GM12872 (cell line): Measurements from ENCODE around the gene SFRP4.

Source experiments
- CTCF ChIP-seq: IDR thresholded peaks from 3 replicates; pipeline ENCODE4 v1.5.1; 2011; ENCODE audit warnings: low read depth, mild to moderate bottlenecking, low read length, moderate library complexity; ENCODE audit not compliant: insufficient read depth

Gene SFRP4

GRCh38 chr7:37921876-37922275 is 5.3 kb upstream of the SFRP4 start:
- TF ChIP-seq CTCF: no peak

- TF ChIP-seq CTCF: peak; percentile 51
Measured at GRCh38 chr7:37920849-37921805, 4.5 kb upstream of the SFRP4 start.

- TF ChIP-seq CTCF: peak; percentile 55
Measured at GRCh38 chr7:37920305-37920848, 3.8 kb upstream of the SFRP4 start, which contains the start of gene EPDR1. Gene EPDR1, plus strand, starts transcription at chr7:37920640. Its CDS starts 300 bp downstream, at chr7:37920940.

GRCh38 chr7:37918526-37918925 is 1.9 kb upstream of the SFRP4 start:
- peak; percentile 46; the same call in 2 of the 3 replicates for TF ChIP-seq CTCF

- peak; percentile 27; the same call in 1 of the 3 replicates for TF ChIP-seq CTCF
Measured at GRCh38 chr7:37916017-37916672, 472 bp downstream of the SFRP4 start.

GRCh38 chr7:37915438-37915837 is 1.2 kb downstream of the SFRP4 start:
- no peak for TF ChIP-seq CTCF

- no peak for TF ChIP-seq CTCF
Measured at GRCh38 chr7:37912756-37913155, 3.9 kb downstream of the SFRP4 start.
